K562 (cell line): Measurements from ENCODE around the gene SUPT3H.

ENCODE experiments used
- GTF2F1 ChIP-seq: IDR thresholded peaks from 2 replicates; pipeline ENCODE4 v1.6.1; 2011; ENCODE audit warnings: low read depth, low read length, improper control_type of control experiment
- HNRNPL ChIP-seq: fragments of 200-400 bp; formaldehyde crosslinking; IDR thresholded peaks from 2 replicates; pipeline ENCODE4 v1.6.1; 2017; ENCODE audit warnings: low read depth, mild to moderate bottlenecking, low read length
- MAFK ChIP-seq: IDR thresholded peaks from 2 replicates; pipeline ENCODE4 v1.6.1; 2011; ENCODE audit warnings: low read length, improper control_type of control experiment
- PHB ChIP-seq: fragments of 250-450 bp; sonication (Bioruptor Pico); IDR thresholded peaks from 2 replicates; pipeline ENCODE4 v1.5.0; 2021
- POLR2A ChIP-seq: fragments of 450-650 bp; conservative IDR thresholded peaks from 2 replicates; pipeline ENCODE4 v1.6.1; 2016
- POLR2AphosphoS5 ChIP-seq: IDR thresholded peaks from 2 replicates; pipeline ENCODE4 v1.6.1; 2011; ENCODE audit warnings: mild to moderate bottlenecking, low read depth, low read length, moderate library complexity; ENCODE audit not compliant: control insufficient read depth, insufficient read depth
- SMC3 ChIP-seq: conservative IDR thresholded peaks from 2 replicates; pipeline ENCODE4 v1.6.1; 2011; ENCODE audit warnings: low read depth, low read length, improper control_type of control experiment; ENCODE audit not compliant: insufficient read depth
- TARDBP ChIP-seq: fragments of 450-650 bp; IDR thresholded peaks from 2 replicates; pipeline ENCODE4 v1.6.1; 2016
- TF ChIP-seq, protein P1 (sequence below), 3 experiments: IDR thresholded peaks in 2 of 3; conservative IDR thresholded peaks in 1 of 3; 2 replicates each; pipeline ENCODE4 v1.5.1; 2011 to 2012; ENCODE audit warnings: low read length in 3 of 3, mild to moderate bottlenecking in 3 of 3, control low read depth in 2 of 3, improper control_type of control experiment in 1 of 3, inconsistent platforms in 1 of 3, low read depth in 1 of 3, mixed read lengths in 1 of 3, moderate library complexity in 1 of 3; ENCODE audit not compliant: insufficient read depth in 2 of 3

DNA sequence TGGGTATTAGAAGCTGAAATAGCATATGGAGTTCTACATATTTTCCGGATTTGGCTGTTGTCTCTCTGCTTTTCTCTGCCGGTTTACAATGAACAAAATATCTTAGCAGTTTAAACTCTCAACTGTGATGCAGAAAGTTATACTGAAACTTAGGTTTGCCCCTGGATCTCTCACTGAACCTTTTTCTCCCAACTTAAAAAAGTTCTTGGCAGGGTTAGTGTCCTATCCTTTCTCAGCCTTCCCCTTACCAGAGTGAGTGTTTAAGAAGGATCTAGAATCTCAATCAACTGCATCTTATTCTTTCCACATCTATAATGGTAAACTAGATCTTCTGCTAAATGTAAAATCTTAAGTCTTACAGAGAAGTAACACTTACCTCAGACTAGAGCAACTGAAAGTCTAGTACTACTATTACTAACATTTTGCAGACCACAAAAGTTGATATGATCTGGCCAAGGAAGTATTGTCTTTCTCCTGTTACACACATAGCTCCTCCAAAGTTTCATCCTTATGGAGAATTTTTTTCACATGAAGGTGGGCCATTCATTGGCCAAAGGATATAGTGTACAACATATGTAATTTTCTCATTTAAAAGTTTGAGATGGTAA is 441.9 kb downstream of the SUPT3H start:
- no peak for TF ChIP-seq HNRNPL
- TF ChIP-seq, protein P1, sequence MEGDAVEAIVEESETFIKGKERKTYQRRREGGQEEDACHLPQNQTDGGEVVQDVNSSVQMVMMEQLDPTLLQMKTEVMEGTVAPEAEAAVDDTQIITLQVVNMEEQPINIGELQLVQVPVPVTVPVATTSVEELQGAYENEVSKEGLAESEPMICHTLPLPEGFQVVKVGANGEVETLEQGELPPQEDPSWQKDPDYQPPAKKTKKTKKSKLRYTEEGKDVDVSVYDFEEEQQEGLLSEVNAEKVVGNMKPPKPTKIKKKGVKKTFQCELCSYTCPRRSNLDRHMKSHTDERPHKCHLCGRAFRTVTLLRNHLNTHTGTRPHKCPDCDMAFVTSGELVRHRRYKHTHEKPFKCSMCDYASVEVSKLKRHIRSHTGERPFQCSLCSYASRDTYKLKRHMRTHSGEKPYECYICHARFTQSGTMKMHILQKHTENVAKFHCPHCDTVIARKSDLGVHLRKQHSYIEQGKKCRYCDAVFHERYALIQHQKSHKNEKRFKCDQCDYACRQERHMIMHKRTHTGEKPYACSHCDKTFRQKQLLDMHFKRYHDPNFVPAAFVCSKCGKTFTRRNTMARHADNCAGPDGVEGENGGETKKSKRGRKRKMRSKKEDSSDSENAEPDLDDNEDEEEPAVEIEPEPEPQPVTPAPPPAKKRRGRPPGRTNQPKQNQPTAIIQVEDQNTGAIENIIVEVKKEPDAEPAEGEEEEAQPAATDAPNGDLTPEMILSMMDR (IDR thresholded peaks at IDR 0.05 in 2 of 3, conservative IDR thresholded peaks at IDR 0.05 in 1 of 3; ENCODE audit: insufficient read depth in 2 of 3, low read depth in 1 of 3, low read length in 3 of 3): no peak
- TF ChIP-seq PHB (CRISPR knock-in tag): no peak
- TF ChIP-seq POLR2AphosphoS5: no peak
- TF ChIP-seq SMC3: no peak
- TF ChIP-seq TARDBP: no peak
- no peak for TF ChIP-seq POLR2A
- TF ChIP-seq MAFK: no peak
- TF ChIP-seq GTF2F1: no peak
